Suprapubic skin (tissue), 3 donors: Measurements from ENCODE around the gene KCND1.

Experiments used
- POLR2A ChIP-seq, 2 donors: fragments of 450-650 bp; IDR thresholded peaks; one replicate each; pipeline ENCODE4 v1.6.1; 2017; ENCODE audit warnings: antibody characterized with exemption in 2 of 2, mild to moderate bottlenecking in 2 of 2, moderate library complexity in 2 of 2
- TF ChIP-seq, protein P1 (sequence below), 2 donors: fragments of 200-600 bp in 1 of 2; fragments of 450-650 bp in 1 of 2; sonication (generic) in 1 of 2; IDR thresholded peaks; one replicate each; pipeline ENCODE4 v1.5.1; 2016 to 2019; ENCODE audit warnings: antibody characterized with exemption in 2 of 2, mild to moderate bottlenecking in 1 of 2, moderate library complexity in 1 of 2

DNA sequence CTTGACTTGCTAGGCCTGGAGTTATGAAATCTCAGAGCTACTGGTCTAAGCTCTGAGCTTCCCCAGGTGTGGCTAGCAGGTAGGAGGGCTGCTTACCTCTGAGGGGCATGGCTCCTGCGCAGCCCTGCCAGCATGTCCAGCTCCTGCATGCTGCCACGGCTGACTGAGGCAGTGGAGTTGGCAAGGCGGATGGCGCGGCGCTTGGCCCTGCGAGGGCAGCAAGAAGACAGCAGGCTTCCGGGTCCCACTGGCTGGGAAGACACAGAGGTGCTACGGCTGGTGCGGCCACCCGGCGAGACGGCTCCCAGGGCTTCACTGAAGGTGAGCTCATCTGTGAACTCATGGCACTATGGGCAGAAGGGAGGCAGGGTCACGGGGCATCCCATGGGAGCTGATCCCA lies 5.7 kb downstream of the KCND1 start:
- TF ChIP-seq POLR2A (IDR thresholded peaks at IDR 0.05) = no peak
- TF ChIP-seq, protein P1, sequence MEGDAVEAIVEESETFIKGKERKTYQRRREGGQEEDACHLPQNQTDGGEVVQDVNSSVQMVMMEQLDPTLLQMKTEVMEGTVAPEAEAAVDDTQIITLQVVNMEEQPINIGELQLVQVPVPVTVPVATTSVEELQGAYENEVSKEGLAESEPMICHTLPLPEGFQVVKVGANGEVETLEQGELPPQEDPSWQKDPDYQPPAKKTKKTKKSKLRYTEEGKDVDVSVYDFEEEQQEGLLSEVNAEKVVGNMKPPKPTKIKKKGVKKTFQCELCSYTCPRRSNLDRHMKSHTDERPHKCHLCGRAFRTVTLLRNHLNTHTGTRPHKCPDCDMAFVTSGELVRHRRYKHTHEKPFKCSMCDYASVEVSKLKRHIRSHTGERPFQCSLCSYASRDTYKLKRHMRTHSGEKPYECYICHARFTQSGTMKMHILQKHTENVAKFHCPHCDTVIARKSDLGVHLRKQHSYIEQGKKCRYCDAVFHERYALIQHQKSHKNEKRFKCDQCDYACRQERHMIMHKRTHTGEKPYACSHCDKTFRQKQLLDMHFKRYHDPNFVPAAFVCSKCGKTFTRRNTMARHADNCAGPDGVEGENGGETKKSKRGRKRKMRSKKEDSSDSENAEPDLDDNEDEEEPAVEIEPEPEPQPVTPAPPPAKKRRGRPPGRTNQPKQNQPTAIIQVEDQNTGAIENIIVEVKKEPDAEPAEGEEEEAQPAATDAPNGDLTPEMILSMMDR (IDR thresholded peaks at IDR 0.05) = no peak
